Stimulated activated CD4-positive, alpha-beta T cell treated with anti-CD3 and anti-CD28 coated beads, TNF-alpha, amount 100 ng/mL, for 48 hours (primary cell): Measurements from ENCODE around the gene TTC28.
"Not testable (repeated sequence)": the region's sequence is repeated elsewhere in the genome, so short reads cannot be mapped to it uniquely, and the experiment has no call there.

Experiments used
- DNase-seq, 3 donors: peaks; one replicate each; pipeline ENCODE4 v3.0.0-alpha.2; 2020; ENCODE audit warnings: low read depth in 3 of 3

TTC28 gene

GRCh38 chr22:28105988-28106387, 573.7 kb downstream of the TTC28 start:
- no peak for DNase-seq

GRCh38 chr22:28105413-28105812, 574.2 kb downstream of the TTC28 start:
- DNase-seq = no peak

GRCh38 chr22:28103596-28103995, 576.0 kb downstream of the TTC28 start:
- DNase-seq = no peak

- DNase-seq = no peak
These were observed 577.4 kb downstream of the TTC28 start for GRCh38 chr22:28102151-28102812.

- no peak for DNase-seq
These were observed 582.0 kb downstream of the TTC28 start for GRCh38 chr22:28097627-28098026.

- no peak for DNase-seq
These were observed 583.5 kb downstream of the TTC28 start for GRCh38 chr22:28096161-28096560.

GRCh38 chr22:28095316-28096095, 584.1 kb downstream of the TTC28 start:
- DNase-seq = no peak

- no peak for DNase-seq
These were observed 584.9 kb downstream of the TTC28 start for GRCh38 chr22:28094771-28095170.

GRCh38 chr22:28093711-28094110, 585.9 kb downstream of the TTC28 start:
- no peak for DNase-seq

GRCh38 chr22:28091486-28091885, 588.2 kb downstream of the TTC28 start:
- no peak for DNase-seq

- DNase-seq = not testable (repeated sequence)
These were observed 590.1 kb downstream of the TTC28 start for GRCh38 chr22:28089541-28089940.

- no peak for DNase-seq
These were observed 602.5 kb downstream of the TTC28 start for GRCh38 chr22:28077166-28077565.

GRCh38 chr22:28075358-28075981, 604.2 kb downstream of the TTC28 start:
- DNase-seq = no peak

GRCh38 chr22:28074526-28074925, 605.1 kb downstream of the TTC28 start:
- DNase-seq = no peak

- DNase-seq = no peak
These were observed 607.6 kb downstream of the TTC28 start for GRCh38 chr22:28072066-28072465.

- no peak for DNase-seq
These were observed 610.8 kb downstream of the TTC28 start for GRCh38 chr22:28068826-28069225.

- DNase-seq = no peak
These were observed 614.7 kb downstream of the TTC28 start for GRCh38 chr22:28064920-28065319.

GRCh38 chr22:28063656-28064055, 616.0 kb downstream of the TTC28 start:
- no peak for DNase-seq

GRCh38 chr22:28060594-28060993, 619.0 kb downstream of the TTC28 start:
- not testable (repeated sequence) for DNase-seq

- no peak for DNase-seq
These were observed 621.6 kb downstream of the TTC28 start for GRCh38 chr22:28058036-28058435.

GRCh38 chr22:28054819-28055208, 624.8 kb downstream of the TTC28 start:
- no peak for DNase-seq

GRCh38 chr22:28053896-28054818, 625.5 kb downstream of the TTC28 start:
- DNase-seq = no peak
